Parathyroid adenoma (tissue), 2 donors: ENCODE measurements around the gene TMX2.
A peak's percentile ranks its signal among the peaks of the same experiment; 100 is the strongest.

Experiments used
- H2AFZ ChIP-seq: fragments of 300-600 bp; sonication (generic); one replicate; pipeline ENCODE4 v1.7.0; 2017; ENCODE audit warnings: antibody characterized with exemption, mild to moderate bottlenecking
- H3K27ac ChIP-seq: fragments of 300-600 bp; sonication (generic); one replicate; pipeline ENCODE4 v1.7.0; 2017
- H3K27me3 ChIP-seq: fragments of 300-600 bp; sonication (generic); one replicate; pipeline ENCODE4 v1.7.0; 2017; ENCODE audit warnings: low read length; ENCODE audit not compliant: control insufficient read depth, insufficient read depth
- H3K36me3 ChIP-seq: fragments of 300-600 bp; sonication (generic); one replicate; pipeline ENCODE4 v1.7.0; 2017; ENCODE audit warnings: low read length; ENCODE audit not compliant: control insufficient read depth, insufficient read depth
- H3K4me1 ChIP-seq: fragments of 300-600 bp; sonication (generic); one replicate; pipeline ENCODE4 v1.7.0; 2017; ENCODE audit warnings: control low read depth
- H3K4me2 ChIP-seq: fragments of 300-600 bp; sonication (generic); one replicate; pipeline ENCODE4 v1.7.0; 2017; ENCODE audit warnings: low read length
- H3K4me3 ChIP-seq: fragments of 300-600 bp; sonication (generic); one replicate; pipeline ENCODE4 v1.7.0; 2017; ENCODE audit warnings: low read depth, low read length
- H3K79me2 ChIP-seq: fragments of 300-600 bp; sonication (generic); one replicate; pipeline ENCODE4 v1.7.0; 2017; ENCODE audit warnings: control low read depth
- H3K9ac ChIP-seq: fragments of 300-600 bp; sonication (generic); one replicate; pipeline ENCODE4 v1.7.0; 2017; ENCODE audit warnings: mild to moderate bottlenecking
- H3K9me3 ChIP-seq: fragments of 300-600 bp; sonication (generic); one replicate; pipeline ENCODE4 v1.7.0; 2017; ENCODE audit warnings: low read length; ENCODE audit not compliant: control insufficient read depth
- TF ChIP-seq, protein P1 (sequence below): fragments of 300-600 bp; sonication (generic); IDR thresholded peaks from one replicate; pipeline ENCODE4 v1.7.0; 2017; ENCODE audit warnings: antibody characterized with exemption, mild to moderate bottlenecking
- donor health status: primary hyperparathyroidism.

TMX2 gene

DNA sequence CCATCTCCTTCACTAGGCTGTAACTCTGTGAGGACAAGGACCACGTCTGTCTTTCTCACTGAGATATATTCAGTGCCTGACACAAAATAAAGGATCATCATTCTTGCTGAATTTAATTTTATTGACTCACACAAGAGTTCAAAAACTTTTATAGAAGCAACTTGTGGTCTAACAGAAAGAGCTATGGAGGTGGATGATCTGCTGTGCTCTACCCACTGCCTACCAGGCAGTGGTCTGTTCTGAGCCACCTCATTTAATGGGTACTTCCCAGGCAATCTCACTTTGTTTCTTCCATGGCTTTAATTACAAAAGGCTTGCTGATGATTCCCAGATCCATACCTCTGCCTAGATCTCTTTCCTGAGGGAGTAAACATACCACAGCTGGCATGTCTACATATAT lies 34.5 kb downstream of the TMX2 start:
- H3K27ac ChIP-seq: no peak overlapping the region
- no peak overlapping the region for H2AFZ ChIP-seq
- H3K4me2 ChIP-seq: no peak overlapping the region
- TF ChIP-seq, protein P1, sequence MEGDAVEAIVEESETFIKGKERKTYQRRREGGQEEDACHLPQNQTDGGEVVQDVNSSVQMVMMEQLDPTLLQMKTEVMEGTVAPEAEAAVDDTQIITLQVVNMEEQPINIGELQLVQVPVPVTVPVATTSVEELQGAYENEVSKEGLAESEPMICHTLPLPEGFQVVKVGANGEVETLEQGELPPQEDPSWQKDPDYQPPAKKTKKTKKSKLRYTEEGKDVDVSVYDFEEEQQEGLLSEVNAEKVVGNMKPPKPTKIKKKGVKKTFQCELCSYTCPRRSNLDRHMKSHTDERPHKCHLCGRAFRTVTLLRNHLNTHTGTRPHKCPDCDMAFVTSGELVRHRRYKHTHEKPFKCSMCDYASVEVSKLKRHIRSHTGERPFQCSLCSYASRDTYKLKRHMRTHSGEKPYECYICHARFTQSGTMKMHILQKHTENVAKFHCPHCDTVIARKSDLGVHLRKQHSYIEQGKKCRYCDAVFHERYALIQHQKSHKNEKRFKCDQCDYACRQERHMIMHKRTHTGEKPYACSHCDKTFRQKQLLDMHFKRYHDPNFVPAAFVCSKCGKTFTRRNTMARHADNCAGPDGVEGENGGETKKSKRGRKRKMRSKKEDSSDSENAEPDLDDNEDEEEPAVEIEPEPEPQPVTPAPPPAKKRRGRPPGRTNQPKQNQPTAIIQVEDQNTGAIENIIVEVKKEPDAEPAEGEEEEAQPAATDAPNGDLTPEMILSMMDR: no peak
- H3K79me2 ChIP-seq: no peaks in the 10 kb centered on the region
- no peaks in the 10 kb centered on the region for H3K36me3 ChIP-seq
- no peaks in the 10 kb centered on the region for H3K27me3 ChIP-seq
- no peak overlapping the region for H3K4me3 ChIP-seq
- H3K4me1 ChIP-seq: peaks cover under 1% of the 10 kb centered on the region
- no peaks in the 10 kb centered on the region for H3K9me3 ChIP-seq
- no peak overlapping the region for H3K9ac ChIP-seq

DNA sequence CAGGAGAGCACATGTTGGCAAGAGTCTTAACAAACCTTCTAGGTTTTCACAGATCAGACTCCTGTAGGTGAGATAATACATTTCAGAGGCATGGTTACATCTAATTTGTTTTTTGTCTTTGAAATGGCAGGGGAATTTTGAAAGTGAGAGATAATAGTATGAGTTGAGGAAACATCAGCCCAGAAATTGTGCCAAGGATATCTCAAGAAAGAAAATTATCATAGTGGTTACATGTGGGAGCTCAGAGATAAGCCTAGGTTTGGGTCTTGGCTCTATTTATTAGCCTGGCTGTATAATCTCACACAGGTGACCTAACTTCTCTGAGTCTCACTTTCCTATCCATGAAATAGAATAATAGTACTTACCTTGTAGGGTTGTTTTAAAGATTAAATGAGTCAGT lies 38.8 kb downstream of the TMX2 start:
- Histone ChIP-seq H3K27ac (no peak overlapping the region), H3K4me1 (peaks cover 2% of the 10 kb centered on the region), H3K36me3 (no peaks in the 10 kb centered on the region), H2AFZ (no peak overlapping the region), H3K9me3 (no peaks in the 10 kb centered on the region), H3K9ac (no peak overlapping the region), H3K27me3 (no peaks in the 10 kb centered on the region), H3K4me2 (no peak overlapping the region), H3K79me2 (no peaks in the 10 kb centered on the region), H3K4me3 (no peak overlapping the region)
- TF ChIP-seq, protein P1: no peak

DNA sequence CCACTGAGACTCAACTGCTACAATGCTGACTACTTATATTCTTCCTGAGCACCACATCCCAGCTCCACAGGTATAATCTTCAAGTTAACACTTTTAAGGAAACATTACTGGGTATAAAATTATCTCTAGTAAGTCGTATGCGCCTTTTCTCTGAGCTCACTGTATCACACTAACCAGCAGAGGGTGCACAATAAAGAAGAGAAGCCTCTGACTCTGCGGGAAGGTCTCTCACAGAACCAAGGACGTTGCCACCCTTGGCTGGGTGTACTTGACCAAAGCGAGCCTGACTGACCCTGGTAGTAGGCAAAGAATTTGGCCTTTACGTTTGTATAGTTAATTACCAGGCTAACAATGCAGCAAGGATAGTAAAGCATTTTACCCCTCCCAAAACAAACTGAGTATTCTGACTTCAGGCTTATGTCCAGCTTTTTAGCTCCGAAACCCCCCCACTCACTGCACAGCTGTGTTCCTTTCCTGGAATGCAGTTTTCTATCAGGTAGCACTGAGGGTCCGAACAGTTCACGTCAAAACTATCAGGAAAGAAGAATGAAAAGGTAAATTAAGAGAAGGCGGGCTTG lies 39.4 kb downstream of the TMX2 start, which contains the start of gene BTBD18:
Gene BTBD18, minus strand, starts transcription at position 144 of the 578 bp plus-strand sequence. CDS start 631 bp downstream, outside the sequence.
- Histone ChIP-seq H3K4me3 (no peak within 1 kb of the TSS), H2AFZ (no peak within 1 kb of the TSS), H3K79me2 (no peaks in the 10 kb centered on the region), H3K9ac (no peak within 1 kb of the TSS), H3K27ac (no peak within 1 kb of the TSS), H3K4me1 (peaks cover 2% of the 10 kb centered on the region), H3K9me3 (no peaks in the 10 kb centered on the region), H3K36me3 (no peaks in the 10 kb centered on the region), H3K27me3 (no peaks in the 10 kb centered on the region), H3K4me2 (no peak within 1 kb of the TSS)
- TF ChIP-seq, protein P1: peak; percentile 31

DNA sequence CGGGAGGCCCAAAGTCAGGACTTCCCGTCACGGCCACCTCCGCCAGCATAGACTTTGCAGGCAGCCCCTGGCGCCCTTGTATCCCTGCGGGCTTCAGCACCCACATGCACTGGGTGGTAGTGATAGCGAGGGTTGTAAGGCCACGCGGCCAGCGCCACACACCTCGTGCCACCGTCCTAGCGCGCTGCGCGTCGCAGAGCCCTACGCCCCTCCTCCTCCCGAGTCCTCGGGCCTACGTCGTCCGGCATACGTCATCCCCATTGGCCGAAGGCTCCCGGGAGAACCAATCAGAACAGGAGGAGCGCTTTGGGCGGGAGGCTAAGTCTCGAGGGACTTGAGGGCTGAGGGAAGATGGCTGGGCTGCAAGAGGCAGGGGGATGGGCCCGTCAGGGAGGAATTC lies 40.6 kb downstream of the TMX2 start:
- TF ChIP-seq, protein P1: no peak
- Histone ChIP-seq H3K4me1 (peaks cover 2% of the 10 kb centered on the region), H2AFZ (no peak overlapping the region), H3K27me3 (no peaks in the 10 kb centered on the region), H3K27ac (no peak overlapping the region), H3K9ac (no peak overlapping the region), H3K4me3 (no peak overlapping the region), H3K4me2 (no peak overlapping the region), H3K79me2 (no peaks in the 10 kb centered on the region), H3K36me3 (no peaks in the 10 kb centered on the region), H3K9me3 (no peaks in the 10 kb centered on the region)

DNA sequence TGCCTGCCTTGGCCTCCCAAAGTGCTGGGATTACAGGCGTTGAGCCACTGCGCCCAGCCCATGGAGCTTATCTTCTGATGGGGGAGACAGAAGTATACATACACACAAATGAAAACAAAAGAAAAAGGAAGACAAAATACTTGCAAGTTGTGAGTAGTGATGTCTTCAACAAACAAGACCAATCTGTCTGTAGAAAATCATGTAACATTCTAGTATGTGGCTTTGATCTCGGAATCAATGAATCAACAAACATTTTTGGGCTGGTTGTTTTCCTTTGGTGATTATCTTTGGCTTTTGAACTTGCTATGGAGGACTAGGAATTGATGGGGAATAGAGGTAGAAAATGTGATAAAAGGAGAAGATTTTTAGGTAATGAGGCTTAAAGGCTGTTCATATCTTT lies 45.8 kb downstream of the TMX2 start:
- Histone ChIP-seq H3K27me3 (no peaks in the 10 kb centered on the region), H3K9me3 (no peaks in the 10 kb centered on the region), H3K4me1 (no peaks in the 10 kb centered on the region), H3K4me2 (no peak overlapping the region), H3K36me3 (no peaks in the 10 kb centered on the region), H3K9ac (no peak overlapping the region), H3K27ac (no peak overlapping the region), H3K79me2 (no peaks in the 10 kb centered on the region), H2AFZ (no peak overlapping the region), H3K4me3 (no peak overlapping the region)
- TF ChIP-seq, protein P1: no peak
